HG03175 (cell line): ENCODE results near the gene CERS4.
"Not testable (repeated sequence)": the region's sequence is repeated elsewhere in the genome, so short reads cannot be mapped to it uniquely, and the experiment has no call there.

ENCODE experiments used
- ATAC-seq: cut with Tn5 transposase; IDR thresholded peaks from one replicate; pipeline ENCODE4 v1.9.1; 2021; ENCODE audit warnings: mild to moderate bottlenecking, moderate library complexity; ENCODE audit not compliant: unreplicated experiment

Gene CERS4

GRCh38 chr19:8240274-8241229 is 31.4 kb downstream of the CERS4 start:
- ATAC-seq, result no peak

DNA sequence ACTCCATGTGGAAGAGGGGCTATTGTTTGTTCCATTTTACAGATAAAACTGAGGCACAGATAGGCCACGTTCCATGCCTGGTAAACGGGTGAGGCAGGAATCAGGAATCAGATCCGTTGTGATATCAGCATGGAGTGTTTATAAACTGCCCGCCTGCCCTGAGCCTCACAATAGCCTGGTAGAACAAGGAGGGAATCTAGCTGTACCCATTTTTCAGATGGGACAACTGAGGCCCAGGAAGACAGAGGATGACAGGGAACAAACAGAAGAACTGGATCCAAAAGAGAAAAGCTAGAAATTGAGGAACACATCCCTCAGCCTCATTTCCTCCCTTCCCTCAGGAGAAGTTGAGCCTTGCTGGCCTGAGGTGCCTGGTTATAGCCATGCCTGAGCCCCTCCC is 32.5 kb downstream of the CERS4 start:
- ATAC-seq, result no peak

DNA sequence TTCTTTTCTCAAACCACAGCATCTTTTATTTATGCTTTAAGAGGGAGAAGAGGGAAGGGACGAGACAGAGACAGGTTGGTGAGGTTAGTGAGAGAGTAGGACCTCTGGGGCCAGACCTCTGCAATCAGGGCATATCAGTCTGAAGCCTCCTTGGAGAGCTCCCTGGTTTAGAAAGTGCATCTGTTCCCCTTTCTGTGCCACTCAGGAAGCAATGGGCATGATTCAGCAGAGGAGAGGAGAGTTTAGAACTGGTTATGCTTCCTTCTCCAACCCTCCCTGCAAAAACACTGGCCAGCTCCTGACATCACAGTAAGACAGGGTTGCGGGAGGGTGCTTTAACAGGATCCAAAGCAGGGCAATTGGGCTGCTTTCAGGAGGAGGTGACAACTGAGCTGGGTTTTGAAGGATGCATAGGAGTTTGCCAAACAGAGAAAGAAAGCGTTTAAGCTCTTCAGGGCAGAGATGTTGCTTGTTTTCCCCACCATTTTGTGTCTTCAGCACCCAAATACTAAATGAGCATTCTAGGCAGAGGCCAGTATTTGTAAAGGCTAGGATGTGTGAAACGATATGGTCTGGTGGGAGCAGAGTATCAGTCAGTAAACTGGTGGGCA is 33.1 kb downstream of the CERS4 start:
- ATAC-seq, result no peak

DNA sequence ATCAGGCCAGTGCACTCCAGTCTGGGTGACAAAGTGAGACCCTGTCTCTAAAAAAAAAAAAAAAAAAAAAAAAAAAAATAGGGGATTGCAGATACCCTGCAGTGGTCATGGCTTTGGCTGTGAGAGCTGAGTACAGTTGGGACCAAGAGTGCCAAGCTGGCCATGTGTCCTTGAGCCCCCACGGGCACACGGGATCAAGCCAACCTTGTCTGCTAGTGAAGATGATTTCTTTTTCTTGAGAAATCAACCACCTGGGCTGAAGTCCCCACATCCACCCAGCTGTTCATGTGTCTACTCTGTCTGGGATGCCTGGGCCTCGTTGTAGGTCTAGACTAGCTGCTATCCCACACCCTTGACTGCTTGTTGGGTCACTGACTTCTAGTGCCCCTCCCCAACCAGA is 34.0 kb downstream of the CERS4 start:
- no peak for ATAC-seq

- no peak for ATAC-seq
Observed at GRCh38 chr19:8244442-8244841, 35.3 kb downstream of the CERS4 start.

DNA sequence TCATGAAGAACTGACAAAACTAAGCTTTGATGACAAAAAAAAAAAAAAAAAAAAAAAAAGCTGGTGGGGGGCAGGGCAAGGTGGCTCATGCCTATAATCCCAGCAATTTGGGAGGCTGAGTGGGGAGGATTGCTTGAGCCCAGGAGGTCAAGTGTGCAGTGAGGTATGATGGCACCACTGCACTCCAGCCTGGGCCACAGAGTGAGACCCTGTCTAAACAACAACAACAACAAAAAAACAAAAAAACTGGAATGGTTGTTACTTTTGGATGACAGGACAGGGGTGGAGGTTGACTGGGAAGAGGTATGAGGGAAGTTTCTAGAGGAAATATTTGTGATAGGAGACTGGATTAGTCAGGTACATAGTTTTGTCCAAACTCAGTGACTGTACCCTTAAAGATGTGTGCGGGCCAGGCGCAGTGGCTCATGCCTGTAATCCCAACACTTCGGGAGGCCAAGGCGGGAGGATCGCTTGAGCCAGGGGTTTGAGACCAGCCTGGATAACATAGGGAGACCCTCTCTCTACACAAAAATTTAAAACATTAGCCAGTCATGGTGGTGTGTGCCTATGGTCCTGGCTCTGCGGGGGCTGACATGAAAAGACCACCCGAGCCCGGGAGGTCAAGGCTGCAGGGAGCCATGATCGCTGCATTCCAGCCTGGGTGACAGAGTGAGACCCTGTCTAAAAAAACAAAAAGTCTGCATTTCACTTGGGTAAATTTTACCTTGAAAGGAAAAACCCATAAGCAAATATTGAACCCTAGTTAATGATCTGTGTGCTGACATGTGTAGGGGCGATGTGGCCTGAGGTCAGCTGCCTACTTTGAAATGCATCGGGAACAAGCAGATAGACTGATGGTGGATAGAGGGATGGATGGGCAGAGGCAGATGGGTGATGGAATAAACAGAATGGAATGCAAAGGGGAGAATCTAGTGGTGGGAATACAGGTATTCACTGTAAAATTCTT is 37.0 kb downstream of the CERS4 start:
- no peak for ATAC-seq

DNA sequence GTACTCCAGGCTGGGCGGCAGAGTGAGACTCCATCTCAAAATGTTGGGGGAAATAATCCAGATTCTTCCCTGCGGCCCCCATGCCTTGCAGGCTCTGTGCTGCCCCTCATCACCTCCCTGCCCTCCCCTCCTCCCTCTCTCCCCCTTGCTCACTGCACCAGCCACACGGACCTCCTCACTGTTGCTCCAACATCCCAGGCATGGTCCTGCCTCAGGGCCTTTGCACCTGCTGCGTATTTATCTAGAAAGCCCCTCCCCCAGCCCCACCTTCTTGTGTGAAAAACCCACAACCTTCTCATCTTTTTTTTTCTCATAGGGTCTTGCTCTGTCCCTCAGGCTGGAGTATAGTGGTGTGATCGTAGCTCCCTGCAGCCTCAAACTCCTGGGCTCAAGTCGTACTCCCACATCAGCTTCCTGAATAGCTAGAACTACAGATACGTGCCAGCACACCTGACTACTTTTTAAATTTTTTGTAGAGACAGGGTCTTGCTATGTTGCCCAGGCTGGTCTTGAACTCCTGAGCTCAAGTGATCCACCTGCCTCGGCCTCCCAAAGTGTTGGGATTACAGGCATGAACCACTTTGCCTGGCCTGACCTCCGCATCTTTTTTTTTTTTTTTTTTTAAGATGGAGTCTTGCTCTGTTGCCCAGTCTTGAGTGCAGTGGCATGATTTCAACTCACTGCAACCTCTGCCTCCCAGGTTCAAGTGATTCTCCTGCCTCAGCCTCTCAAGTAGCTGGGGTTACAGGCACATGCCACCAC is 38.1 kb downstream of the CERS4 start:
- ATAC-seq, result not testable (repeated sequence)

DNA sequence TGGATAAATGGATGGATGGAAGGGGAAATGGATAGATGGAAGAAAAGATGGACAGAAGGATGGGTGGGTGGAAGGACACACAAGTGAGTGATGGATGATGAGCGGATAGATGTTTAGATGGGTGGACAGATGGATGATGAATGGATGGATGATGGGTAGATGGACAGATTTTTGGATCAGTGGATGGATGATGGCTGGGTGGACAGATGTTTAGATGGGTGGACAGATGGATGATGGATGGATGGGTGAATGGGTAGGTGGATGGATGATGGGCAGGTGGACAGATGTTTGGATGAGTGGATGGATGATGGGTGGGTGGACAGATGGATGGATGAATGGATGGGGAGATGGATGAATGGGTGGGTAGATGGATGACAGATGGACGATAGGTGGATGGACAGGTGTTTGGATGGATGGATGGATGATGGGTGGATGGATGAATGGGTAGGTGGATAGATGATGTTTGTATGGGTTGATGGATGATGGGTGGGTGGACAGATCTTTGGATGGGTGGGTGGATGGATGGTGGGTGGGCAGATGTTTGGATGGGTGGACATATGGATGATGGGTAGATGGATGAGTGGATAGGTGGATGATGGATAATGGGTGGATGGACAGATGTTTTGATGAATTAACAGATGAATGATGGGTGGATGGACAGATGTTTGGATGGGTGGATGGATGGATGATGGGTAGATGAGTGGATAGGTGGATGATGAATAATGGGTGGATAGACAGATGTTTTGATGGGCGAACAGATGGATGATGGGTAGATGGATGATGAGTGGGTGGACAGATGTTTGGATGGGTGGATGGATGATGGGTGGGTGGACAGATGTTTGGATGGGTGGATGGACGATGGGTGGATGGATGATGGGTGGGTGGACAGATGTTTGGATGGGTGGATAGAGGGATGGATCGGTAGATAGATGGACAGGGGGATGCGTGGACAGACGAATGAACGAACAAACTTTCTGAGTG is 39.5 kb downstream of the CERS4 start:
- ATAC-seq, result no peak

- ATAC-seq, result no peak
Observed at GRCh38 chr19:8250596-8250995, 41.4 kb downstream of the CERS4 start.

GRCh38 chr19:8251025-8251472 is 41.9 kb downstream of the CERS4 start:
- no peak for ATAC-seq

DNA sequence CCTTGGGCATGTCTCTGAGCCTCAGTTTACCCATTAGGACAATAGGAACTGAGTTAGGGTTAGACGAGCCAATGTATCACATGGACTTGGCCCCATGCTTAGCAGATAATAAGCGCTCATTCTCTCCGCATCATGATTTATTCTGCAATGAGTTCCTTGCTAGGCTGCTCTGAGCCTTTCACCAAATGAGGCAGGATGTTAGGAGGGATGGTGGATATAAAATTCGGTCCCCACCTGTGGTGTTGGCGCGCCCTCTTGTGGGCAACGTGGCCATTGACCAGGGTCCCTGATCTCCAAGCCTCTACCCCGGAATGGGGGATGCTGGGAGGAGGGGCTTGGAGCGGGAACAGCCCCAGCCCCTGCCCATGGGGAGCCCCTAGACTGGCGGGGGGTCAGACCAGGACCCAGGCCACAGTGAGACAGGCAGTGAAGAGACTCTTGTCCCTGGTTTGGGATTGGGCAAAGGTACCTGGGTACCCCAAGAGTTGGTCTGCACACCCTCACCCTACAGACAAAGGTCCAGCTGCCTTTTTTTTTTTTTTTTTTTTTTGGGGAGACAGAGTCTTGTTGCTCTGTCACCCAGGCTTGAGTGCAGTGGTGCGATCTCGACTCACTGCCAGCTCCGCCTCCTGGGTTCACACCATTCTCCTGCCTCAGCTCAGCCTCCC is 43.9 kb downstream of the CERS4 start:
- no peak for ATAC-seq

DNA sequence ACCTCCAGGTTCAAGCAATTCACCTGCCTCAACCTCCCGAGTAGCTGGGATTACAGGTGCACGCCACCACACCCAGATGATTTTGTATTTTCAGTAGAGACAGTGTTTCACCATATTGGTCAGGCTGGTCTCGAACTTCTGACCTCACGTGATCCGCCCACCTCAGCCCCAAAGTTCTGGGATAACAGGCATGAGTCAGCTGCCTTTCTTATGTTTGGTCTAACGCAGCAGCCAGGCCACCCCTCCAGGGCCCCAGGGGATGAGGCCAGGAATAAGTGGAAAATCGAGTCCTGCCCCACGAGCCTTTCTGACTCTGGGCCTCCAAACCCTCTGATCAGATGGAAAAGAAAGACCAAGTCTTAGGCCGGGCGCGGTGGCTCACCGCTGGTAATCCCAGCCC is 44.5 kb downstream of the CERS4 start:
- no peak for ATAC-seq

DNA sequence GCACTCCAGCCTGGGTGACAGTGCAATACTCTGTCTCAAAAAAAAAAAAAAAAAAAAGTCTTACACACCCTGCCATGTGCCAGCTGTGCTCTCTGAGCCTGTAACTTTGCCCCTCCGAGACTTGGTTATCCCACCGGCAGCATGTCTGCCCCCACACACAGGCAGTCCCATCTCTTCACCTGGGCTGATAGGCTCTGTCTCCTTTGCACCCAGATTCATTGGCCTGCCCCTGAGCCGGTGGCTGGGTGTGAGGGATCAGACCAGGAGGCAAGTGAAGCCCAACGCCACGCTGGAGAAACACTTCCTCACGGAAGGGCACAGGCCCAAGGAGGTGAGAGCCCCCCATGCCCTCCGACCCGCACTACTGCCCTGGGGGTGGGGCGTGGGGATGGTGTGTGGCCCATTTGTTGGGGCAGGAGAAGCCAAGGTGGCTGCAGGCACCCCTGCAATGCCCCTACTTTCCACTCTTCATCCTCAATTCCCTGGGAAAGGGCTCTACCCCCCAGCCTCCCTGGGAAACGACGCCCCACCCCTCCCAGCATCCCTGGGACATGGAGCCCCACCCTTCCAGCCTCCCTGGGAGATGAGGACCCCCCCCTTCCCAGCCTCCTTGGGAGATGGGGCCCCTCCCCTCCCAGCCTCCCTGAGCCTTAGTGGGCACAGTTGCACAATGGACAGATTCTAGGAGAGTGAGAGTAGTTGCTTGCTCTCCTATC is 45.3 kb downstream of the CERS4 start:
- no peak for ATAC-seq

- ATAC-seq, result no peak
Observed at GRCh38 chr19:8255426-8256125, 46.4 kb downstream of the CERS4 start.

DNA sequence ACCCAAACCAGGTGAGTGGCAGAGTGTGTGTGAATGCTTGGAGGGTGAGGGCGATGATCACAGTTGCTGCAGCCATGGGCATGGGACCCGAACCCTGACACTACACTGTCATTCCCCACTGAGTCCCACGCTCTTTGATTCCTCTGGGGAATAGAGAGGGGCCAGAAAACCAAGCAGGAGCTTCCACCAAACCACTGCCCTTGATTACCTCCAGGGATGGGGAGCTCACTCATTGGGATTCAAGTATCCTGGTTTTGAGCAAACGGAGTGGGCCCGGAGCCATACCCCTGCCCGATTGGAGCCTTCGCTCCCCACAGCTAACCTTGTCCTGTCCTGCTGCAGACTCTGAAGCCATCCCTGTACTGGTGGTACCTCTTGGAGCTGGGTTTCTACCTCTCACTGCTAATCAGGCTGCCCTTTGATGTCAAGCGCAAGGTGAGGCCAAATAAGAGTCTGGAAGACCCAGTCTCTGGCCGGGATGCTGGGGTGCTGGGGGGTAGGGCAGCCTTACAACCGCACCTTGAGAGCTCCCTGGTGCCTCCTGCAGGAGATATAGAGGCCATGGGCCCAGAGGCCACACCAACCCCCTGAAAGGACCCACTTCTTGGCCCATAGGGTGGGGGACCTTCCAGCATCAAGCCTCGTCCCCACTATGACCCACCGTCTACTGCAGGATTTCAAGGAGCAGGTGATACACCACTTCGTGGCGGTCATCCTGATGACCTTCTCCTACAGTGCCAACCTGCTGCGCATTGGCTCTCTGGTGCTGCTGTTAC is 47.3 kb downstream of the CERS4 start:
- no peak for ATAC-seq

GRCh38 chr19:8257052-8257443 is 47.9 kb downstream of the CERS4 start:
- no peak for ATAC-seq
